Erythroblast (primary cell): ENCODE results near the gene ZNF75A.

Experiments used
- GATA1 ChIP-seq: IDR thresholded peaks from 2 replicates; pipeline ENCODE4 v1.6.1; 2011; ENCODE audit warnings: low read depth, mild to moderate bottlenecking, control low read depth, low read length, moderate library complexity
- POLR2A ChIP-seq: IDR thresholded peaks from 2 replicates; pipeline ENCODE4 v1.6.1; 2011; ENCODE audit warnings: mild to moderate bottlenecking, low read length

- TF ChIP-seq POLR2A (no peak), GATA1 (no peak)
Measured at GRCh38 chr16:3311496-3311895, 6.2 kb downstream of the ZNF75A start.
